Suppressor macrophage treated with lipopolysaccharide for 4 hours (primary cell): ENCODE data around the gene EGLN3.

Experiments
- DNase-seq: peaks from one replicate; pipeline ENCODE4 v3.0.0-alpha.2; 2020

EGLN3 gene

DNA sequence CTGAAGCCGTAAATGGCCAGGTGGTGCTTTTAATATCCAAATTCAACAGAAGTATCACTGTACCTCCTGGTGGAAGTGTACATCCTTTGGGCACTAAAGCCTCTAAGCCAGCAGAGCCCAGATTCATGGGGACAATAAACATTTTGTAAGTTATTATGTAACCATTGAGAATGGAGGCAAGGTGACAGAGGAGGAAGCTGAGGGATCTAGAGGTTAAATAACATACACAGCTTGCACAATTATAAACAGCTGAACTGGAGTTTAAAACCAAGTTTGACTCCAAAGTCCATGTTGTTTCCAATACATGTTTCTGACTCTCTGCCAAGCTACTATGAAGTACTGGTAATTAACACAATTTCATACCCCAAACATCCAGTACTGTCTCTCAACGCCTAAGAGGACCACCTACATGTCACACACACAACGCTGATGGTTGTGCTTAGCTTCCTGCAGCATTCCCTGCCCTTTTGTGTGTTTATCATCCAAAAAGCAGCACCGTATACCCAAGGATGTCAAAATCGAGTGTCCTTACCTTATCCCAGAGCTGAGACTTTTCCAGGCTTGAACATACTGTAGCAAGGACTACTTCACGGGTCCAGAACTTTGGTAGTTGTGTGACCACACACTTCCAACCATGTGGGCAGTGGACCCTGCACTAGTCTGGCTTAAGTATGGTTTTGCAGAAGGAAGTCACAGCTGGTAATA is 41.3 kb downstream of the EGLN3 start:
- DNase-seq: no peak

DNA sequence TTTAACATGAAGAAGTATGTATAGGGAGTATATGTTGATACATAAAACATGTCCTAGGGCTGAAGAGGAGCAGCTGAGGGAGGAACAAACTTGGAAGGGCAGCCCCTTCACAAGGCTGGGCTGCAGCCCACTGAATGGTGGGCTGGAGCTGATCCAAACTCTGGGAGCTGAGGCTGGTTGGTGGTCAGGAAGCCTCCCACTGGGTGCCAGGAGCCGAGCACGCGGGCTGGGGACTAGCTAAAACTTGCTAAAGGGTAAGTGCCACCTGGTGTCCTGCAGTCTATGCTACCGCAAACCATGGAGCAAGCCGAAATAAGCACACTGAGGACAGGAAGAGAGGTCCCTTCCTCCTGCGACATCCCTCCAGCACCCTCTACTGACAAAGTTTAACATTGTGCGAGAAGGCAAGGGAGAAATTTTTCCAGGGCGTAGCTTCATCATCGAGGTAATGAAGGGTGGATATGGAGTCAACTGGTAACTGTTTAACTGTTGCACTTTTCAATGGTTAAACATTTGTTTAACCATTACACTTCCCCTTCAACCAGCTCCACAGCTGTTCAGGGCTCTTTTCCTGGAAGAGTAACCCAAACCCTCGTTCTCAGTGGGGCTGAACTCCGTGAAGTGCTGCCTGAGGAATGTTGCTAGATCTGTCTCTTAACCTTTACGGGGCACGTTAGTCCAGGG is 42.2 kb downstream of the EGLN3 start:
- DNase-seq: no peak

DNA sequence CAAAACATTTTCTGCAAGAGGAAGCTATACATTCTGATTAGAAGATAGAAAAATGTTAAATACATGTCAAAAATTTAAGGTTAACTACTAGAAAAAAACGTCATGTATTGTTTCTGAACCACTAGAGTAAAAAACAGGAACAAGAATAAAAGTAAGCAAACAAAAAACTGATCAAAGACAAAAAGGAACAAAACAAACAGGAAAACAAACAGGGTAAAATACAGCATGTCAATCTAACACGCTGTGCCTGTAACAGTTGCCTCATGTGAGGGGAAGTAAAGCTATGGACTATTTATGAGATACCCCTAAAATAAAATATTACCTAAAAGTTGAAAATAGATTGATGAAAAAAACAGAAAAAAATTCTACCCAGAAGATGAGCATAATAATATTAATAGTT is 43.9 kb downstream of the EGLN3 start:
- no peak for DNase-seq

DNA sequence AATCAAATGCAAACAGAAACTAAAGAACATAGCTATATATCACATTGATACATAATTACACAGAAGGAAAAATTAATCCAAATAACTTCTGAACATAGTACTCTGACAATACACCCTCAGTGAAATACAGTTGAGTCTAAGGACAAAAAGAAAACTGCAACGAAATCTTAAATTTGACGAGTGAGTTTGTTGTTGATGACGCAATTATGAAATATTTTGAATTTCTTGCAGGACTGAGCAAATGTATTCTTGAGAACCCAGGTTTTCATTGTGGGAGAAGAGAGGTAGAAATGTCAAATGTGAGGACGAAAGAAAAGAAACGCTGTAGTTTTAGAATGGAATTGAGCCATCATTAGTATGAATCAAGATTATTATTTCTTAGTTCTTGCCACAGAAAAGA is 46.3 kb downstream of the EGLN3 start:
- no peak for DNase-seq

DNA sequence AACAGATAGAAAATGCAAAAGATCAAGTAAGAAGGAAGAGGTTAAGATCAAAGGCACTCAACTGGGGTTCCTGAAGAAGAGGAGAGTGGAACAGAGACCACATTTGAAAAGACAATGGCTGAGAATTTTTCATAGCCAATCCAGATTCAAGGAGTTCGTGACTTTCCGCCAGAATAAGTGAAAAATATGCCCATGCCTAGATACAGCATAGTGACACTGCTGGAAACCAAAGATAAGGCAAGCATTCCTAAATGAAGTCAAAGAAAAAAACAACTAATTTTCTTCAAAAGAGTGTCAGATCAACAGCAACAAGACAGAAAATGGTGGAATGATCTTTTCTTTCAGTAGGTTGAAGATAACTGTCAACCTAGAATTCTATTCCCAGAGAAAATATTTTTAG is 47.5 kb downstream of the EGLN3 start:
- DNase-seq: no peak

DNA sequence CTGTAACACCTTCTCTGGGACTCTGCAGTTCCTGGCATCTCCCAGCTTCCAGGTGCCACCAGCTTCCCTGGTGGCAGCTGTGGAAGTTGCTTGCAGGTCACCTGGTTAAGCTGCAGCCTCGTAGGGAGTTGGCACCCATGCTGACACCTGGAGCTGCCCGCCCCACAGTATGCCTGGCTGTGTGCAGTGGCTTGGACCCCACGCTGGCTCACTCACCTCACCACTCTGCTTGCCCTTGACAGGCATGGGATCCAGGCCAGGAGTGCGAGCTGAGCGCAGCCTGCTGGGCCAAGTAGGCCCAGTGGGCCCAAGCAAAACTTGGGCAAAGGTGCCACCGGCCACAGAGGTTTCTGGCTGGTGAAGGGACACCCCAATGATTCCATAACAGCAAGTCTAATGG is 48.5 kb downstream of the EGLN3 start:
- no peak for DNase-seq

DNA sequence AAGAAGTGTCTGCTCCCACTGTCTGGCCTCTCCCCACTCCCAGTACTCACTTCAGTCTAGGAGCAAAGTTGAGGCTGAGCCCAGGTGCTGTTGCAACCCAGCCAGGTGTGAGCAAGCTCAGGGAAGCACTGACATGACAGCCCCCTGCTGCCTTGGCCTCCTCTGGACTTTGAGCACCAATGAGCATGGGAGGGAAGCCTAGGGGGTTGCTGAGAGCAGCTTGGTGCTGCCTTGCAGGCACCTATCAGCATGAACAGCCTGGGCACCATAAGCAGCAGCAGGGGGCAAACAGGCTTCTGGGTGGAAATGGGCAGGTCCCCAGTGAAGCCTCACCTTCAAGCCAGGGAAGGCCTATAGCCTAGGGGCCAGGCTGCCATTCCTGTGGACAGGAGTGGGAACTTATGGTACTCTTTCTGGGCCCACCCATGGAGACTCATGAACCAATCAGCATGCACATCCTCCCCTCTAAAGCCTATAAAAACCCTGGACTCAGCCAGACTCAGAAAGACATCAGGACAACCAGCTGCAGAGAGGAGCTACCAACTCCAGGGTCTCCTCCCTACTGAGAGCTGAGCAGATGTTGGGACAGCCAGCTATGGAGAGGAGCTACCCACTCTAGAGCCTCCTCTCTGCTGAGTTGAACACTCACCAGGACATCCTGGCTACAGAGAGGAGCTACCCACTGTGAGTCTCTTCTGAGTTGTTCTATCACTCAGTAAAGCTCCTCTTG is 49.3 kb downstream of the EGLN3 start:
- no peak for DNase-seq

DNA sequence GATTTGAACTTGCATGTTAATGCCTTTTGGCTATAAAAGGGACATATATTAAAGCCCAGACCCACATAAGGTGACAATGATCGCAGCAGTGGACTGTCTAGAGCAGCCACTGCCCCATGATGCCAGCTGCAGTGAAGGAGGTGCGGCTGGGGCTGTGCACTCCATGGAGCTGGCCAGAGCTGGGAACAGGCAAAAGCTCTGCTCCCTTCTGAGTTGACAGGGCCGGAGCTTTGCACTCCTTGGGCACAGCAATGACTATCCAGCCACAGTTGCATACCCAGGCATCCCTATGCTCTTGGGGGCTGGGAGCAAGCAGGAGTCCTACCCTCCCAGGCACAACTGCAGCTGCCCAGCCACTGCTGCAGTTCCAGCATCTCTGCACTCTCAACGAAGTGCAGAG is 50.2 kb downstream of the EGLN3 start:
- no peak for DNase-seq

DNA sequence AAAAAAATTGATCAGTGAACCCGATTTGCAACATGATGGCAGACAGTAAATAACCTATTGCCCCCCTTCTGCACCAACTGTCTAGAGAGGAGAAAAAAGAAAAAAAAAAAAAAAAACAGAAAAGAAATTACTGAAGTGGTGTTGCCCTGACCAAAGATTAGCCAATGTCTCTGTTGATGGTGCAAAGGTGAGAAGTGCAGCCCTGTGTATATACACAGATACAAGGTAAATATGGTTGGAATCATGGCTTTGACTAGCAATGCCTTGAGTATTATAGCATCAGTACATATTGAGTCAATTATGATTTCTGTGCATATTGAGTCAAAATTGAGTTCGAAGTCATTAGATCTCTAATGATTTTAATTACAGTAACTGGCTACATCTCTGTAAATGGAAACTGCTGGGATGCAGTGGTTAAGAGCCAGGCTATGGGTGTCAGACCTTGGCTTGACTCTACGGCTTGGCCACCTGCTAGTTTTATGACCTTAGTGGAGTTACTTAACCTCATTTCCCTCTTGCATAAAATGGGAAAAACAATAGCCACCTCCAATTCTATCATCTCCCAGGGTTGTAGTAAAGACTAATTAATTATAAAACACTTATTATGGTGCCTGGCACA is 51.0 kb downstream of the EGLN3 start:
- no peak for DNase-seq

DNA sequence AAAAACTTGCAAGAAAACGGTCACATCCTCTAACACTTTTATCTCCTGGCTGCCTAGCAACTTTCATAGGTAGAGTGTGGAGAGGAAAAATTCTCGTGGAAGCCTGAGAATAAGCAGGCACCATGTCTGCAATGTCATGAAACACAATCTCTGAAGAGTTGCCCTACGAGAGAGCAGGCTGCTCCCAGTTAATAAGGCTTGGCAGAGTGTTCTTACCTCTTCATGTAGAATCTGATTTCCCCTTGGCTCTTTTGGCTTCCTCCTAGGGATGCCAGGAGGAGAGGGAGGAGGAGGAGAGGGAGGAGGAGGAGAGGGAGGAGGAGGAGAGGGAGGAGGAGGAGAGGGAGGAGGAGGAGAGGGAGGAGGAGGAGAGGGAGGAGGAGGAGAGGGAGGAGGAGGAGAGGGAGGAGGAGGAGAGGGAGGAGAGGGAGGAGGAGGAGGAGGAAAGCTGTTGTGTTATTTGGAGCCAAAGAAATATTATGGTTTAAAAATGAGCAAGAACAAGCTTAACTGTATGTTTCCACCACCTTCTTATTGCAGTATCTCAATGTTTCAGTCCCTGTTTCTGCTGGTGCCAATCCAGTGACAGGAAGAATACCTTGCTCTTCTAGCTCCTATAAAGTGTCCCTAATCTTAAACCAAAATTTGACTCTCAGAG is 52.9 kb downstream of the EGLN3 start:
- DNase-seq: no peak

DNA sequence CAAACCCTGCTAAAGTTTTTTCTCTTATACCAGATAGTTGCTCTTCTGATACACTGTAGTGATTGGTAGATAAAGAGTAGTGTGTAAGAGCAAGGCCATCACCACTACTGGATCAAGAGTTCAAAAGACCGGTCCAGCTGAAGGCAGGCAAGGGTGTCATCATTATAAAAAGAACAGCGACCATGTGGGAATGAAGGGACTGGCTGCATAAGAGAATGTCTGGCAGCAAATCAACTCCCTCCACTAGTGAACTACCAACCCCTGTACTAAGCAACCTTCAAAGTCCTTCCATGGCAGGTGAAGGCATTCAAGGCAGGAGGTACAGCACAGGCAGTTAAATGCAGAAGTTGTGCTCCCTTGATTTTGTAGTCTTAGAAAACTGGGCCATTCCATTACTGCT is 53.5 kb downstream of the EGLN3 start:
- DNase-seq: no peak

DNA sequence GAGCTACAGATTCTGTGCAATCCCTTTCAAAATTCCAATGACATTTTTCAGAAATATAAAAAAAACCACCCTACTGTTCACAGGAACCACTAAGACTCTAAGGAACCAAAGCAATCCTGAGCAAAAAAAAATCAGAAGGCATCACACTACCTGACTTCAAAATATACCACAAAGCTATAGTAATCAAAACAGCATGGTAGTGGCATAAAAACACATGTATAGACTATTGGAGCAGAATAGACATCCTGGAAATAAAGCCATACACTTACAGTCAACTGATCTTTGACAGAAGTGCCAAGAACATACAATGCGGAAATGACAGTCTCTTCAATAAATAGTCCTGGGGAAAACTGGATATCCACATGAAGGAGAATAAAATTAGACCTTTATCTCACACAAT is 56.5 kb downstream of the EGLN3 start:
- no peak for DNase-seq

DNA sequence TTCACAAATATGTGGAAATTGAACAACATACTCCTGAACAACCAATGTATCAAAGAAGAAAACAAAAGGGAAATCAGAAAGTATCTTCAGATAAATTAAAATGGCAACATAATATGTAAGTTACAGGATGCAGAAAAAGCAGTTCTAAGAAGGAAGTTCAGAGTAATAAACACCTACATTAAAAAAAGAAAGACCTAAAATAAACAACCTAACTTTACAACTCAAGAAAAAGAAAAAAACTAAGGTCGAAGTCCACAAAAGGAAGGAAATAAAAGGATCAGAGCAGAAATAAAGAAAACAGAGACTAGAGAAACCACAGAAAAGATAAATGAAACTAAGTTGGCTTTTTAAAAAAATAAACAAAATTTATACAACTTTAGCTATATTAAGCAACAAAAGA is 59.2 kb downstream of the EGLN3 start:
- no peak for DNase-seq

DNA sequence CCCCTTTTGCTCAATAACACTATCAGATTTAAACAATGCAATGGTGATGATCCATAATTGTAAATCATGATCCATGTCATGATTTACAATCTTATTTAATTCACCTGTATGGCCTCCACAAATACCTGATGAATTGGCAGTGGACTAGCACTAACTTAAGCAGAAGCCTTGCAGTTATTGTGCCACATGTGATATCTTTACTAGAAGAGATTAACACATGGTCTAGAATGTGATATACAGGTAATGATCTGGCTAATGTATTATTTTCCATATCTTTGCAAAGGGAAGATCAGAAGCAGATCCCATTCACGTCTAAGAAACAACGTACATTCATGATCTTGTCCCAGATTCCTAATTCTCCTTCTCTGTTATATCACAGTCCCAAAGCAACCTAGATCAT is 66.0 kb downstream of the EGLN3 start:
- DNase-seq: no peak

DNA sequence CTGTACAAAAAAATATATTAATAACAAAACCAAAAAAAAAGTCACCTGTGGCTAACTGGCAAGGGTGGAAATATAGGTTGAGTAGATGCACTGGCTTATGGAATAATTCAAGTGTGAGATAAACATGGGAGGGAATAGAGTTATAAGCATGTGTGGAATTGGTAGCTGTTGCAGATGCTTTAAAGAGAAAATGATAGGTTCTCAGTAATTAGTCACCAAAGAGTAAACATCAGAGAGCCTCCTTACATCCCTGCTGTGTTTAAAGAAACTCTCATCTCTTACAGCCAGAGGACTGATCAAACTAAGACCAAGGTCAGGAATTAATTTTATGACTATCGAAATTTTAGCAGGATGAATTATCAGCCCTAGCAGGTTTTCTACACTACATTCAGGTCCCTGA is 70.5 kb downstream of the EGLN3 start:
- DNase-seq: no peak

DNA sequence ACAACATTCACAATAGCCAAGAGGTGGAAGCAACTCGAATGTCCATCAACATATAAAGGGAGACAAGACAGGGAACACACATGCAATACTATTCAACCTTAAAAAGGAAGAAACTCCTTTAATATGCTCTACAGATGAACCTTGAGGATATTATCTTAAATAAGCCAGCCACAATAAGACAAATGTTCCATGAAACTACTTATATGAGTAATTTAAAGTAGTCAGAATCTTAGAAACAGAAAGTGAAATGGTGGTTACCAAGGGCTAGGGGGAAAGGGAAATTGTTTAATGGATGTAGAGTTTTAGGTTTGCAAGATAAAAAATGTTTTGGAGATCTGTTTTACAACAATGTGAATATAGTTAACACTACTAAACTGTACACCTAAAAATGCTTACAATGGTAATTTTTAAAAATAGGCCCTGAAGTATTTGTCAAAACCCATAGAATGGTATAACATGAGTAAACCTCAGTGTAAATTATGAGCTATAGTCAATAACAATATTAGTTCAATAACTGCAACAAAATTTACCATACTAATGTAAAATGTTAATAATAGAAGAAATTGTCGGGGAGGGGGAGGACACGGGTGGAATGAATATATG is 71.1 kb downstream of the EGLN3 start:
- no peak for DNase-seq

DNA sequence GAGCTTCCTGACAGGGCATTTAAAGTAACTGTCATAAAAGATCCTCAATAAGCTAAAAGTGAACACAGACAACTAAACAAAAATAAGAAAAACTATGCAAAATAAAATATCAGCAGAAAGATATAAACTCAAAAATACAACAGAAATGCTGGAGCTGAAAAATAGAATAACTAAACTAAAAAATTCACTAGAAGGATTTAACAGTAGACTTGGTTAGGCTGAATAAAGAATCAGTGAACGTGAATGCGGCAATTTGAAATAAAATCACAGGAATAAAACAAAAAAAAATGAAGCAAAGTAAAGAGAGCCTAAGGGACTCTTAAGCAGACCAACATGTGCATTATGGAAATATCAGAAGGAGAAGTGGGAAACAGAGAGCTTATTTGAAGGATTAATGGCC is 74.6 kb downstream of the EGLN3 start:
- no peak for DNase-seq
